ENCODE data around the gene RAPGEF6.

GRCh38 chr5:131441184-131441583, 193.8 kb downstream of the RAPGEF6 start:
- no peak for TF ChIP-seq CTCF (IDR thresholded peaks at IDR 0.05)
- no peak for TF ChIP-seq POLR2A (IDR thresholded peaks at IDR 0.05)
